ENCODE data around the gene UBTD2. TPM values are rescaled to one million over a fixed set of nuclear protein-coding genes. Genes with fewer than 3 reads are reported as not detected.
"Not testable (repeated sequence)": the region's sequence is repeated elsewhere in the genome, so short reads cannot be mapped to it uniquely, and the experiment has no call there.

The UBTD2 gene
- total RNA-seq, 1 donor from 2014 or later, result 9.0 TPM

- Mint-ChIP-seq H3K4me3 (no peak overlapping the region), H3K27me3 (peaks cover 2% of the 10 kb centered on the region), H3K36me3 (ENCODE audit: low read depth) (no peaks in the 10 kb centered on the region), H3K27ac (no peak overlapping the region), H3K9me3 (no peaks in the 10 kb centered on the region), H3K4me1 (peaks cover 9% of the 10 kb centered on the region)
- ChIA-PET POLR2A (interaction anchor here (0.7 kb wide), 1 partner anchor 209 kb away, joined by 3 read pairs; no protein-coding TSS in a partner anchor), CTCF (no interaction called here)
- no peak for DNase-seq
- TF ChIP-seq CTCF (IDR thresholded peaks at IDR 0.05), result no peak
- intact Hi-C loops (cut with micrococcal nuclease), result no loop called here
- no peak for ATAC-seq (ENCODE audit: low read depth)
Measured at GRCh38 chr5:172288465-172288864, 4.9 kb upstream of the UBTD2 start.

- H3K27ac Mint-ChIP-seq; intact Hi-C loops (cut with micrococcal nuclease); H3K9me3 Mint-ChIP-seq; H3K36me3 Mint-ChIP-seq (ENCODE audit: low read depth); ATAC-seq (ENCODE audit: low read depth); H3K4me3 Mint-ChIP-seq; DNase-seq; CTCF ChIA-PET; H3K27me3 Mint-ChIP-seq: not testable (repeated sequence)
- POLR2A ChIA-PET, result interaction anchor here (1.3 kb wide), 1 partner anchor 180 kb away, joined by 5 read pairs; no protein-coding TSS in a partner anchor
- H3K4me1 Mint-ChIP-seq, result peaks cover 15% of the 10 kb centered on the region
Measured at GRCh38 chr5:172287140-172287539, 3.6 kb upstream of the UBTD2 start.

- H3K4me3 Mint-ChIP-seq, result peak overlapping the region; percentile 90
- TF ChIP-seq CTCF (IDR thresholded peaks at IDR 0.05), result no peak
- ATAC-seq (ENCODE audit: low read depth) (no peak), DNase-seq (no peak)
- CTCF ChIA-PET, result interaction anchor here (1.2 to 1.3 kb wide), 2 partner anchors 8 to 97 kb away, joined by 3 to 8 read pairs; partner anchors contain the start of gene STK10
- H3K27me3 Mint-ChIP-seq, result no peaks in the 10 kb centered on the region
- POLR2A ChIA-PET, result interaction anchor here (0.6 to 1.3 kb wide), 6 partner anchors 97 to 492 kb away, joined by 3 to 11 read pairs (median 4); partner anchors contain the start of gene STK10
- H3K9me3 Mint-ChIP-seq, result no peaks in the 10 kb centered on the region
- intact Hi-C loops (cut with micrococcal nuclease), result no loop called here
- peaks cover 23% of the 10 kb centered on the region for H3K4me1 Mint-ChIP-seq
- peaks cover 1% of the 10 kb centered on the region for H3K36me3 Mint-ChIP-seq (ENCODE audit: low read depth)
- H3K27ac Mint-ChIP-seq, result no peak overlapping the region
Measured at GRCh38 chr5:172285226-172286143, 1.9 kb upstream of the UBTD2 start.

GRCh38 chr5:172284611-172284980 is 1.0 kb upstream of the UBTD2 start:
- no peaks in the 10 kb centered on the region for H3K27me3 Mint-ChIP-seq
- peaks cover 23% of the 10 kb centered on the region for H3K4me1 Mint-ChIP-seq
- peak overlapping the region; percentile 90 for H3K4me3 Mint-ChIP-seq
- no peak for ATAC-seq (ENCODE audit: low read depth)
- TF ChIP-seq CTCF (IDR thresholded peaks at IDR 0.05), result no peak
- H3K36me3 Mint-ChIP-seq (ENCODE audit: low read depth), result peaks cover 1% of the 10 kb centered on the region
- intact Hi-C loops (cut with micrococcal nuclease), result loop anchor here (1.0 to 5.0 kb wide), 6 partner anchors 52 to 897 kb away; partner anchors contain the start of genes NPM1, RPL26L1, SH3PXD2B and STK10
- peak overlapping the region; percentile 56 for H3K27ac Mint-ChIP-seq
- POLR2A ChIA-PET, result no interaction called here
- H3K9me3 Mint-ChIP-seq, result no peaks in the 10 kb centered on the region
- DNase-seq, result no peak
- CTCF ChIA-PET, result interaction anchor here (1.2 to 1.3 kb wide), 2 partner anchors 9 to 96 kb away, joined by 3 to 8 read pairs; partner anchors contain the start of gene STK10

GRCh38 chr5:172283862-172284610 is 472 bp upstream of the UBTD2 start:
- DNase-seq, result peak; percentile 90
- Mint-ChIP-seq H3K27me3 (no peaks in the 10 kb centered on the region), H3K4me3 (peak overlapping the region; percentile 90), H3K36me3 (ENCODE audit: low read depth) (peaks cover 1% of the 10 kb centered on the region), H3K9me3 (no peaks in the 10 kb centered on the region), H3K4me1 (peaks cover 23% of the 10 kb centered on the region), H3K27ac (peak overlapping the region; percentile 56)
- peak; percentile 89 for ATAC-seq (ENCODE audit: low read depth)
- no peak for TF ChIP-seq CTCF (IDR thresholded peaks at IDR 0.05)
- POLR2A ChIA-PET, result interaction anchor here (0.5 to 1.8 kb wide), 5 partner anchors 96 to 316 kb away, joined by 3 to 9 read pairs (median 7); partner anchors contain the start of genes FBXW11 and STK10
- intact Hi-C loops (cut with micrococcal nuclease), result loop anchor here (1.0 to 5.0 kb wide), 9 partner anchors 9 to 897 kb away; partner anchors contain the start of genes FBXW11, NPM1, RPL26L1 and SH3PXD2B
- CTCF ChIA-PET, result interaction anchor here (1.2 to 2.7 kb wide), 3 partner anchors 96 to 176 kb away, joined by 3 to 15 read pairs (median 9); partner anchors contain the start of gene STK10

Measured in activated B cell treated with CpG ODN at 0.5 μM for 24 hours (primary cell).